ENCODE results near the gene DIPK2A.

DIPK2A gene

GRCh38 chr3:143974271-143975238, 2.9 kb downstream of the DIPK2A start:
- no peak for DNase-seq (ENCODE audit: low spot score)

- DNase-seq (ENCODE audit: low spot score), result peak; percentile 47
Observed at GRCh38 chr3:143975554-143976152, 4.0 kb downstream of the DIPK2A start.

GRCh38 chr3:143977341-143978262, 6.0 kb downstream of the DIPK2A start:
- no peak for DNase-seq (ENCODE audit: low spot score)

GRCh38 chr3:143978263-143978631, 6.6 kb downstream of the DIPK2A start:
- DNase-seq (ENCODE audit: low spot score), result no peak

- DNase-seq (ENCODE audit: low spot score), result no peak
Observed at GRCh38 chr3:143979041-143979440, 7.4 kb downstream of the DIPK2A start.

- DNase-seq (ENCODE audit: low spot score), result no peak
Observed at GRCh38 chr3:143979813-143980212, 8.2 kb downstream of the DIPK2A start.

GRCh38 chr3:143988306-143988705, 16.7 kb downstream of the DIPK2A start:
- DNase-seq (ENCODE audit: low spot score), result no peak

GRCh38 chr3:143989461-143989860, 17.8 kb downstream of the DIPK2A start:
- DNase-seq (ENCODE audit: low spot score), result no peak

- no peak for DNase-seq (ENCODE audit: low spot score)
Observed at GRCh38 chr3:143991713-143992112, 20.1 kb downstream of the DIPK2A start.

- peak; percentile 73 for DNase-seq (ENCODE audit: low spot score)
Observed at GRCh38 chr3:143998266-143998665, 26.6 kb downstream of the DIPK2A start.

- peak; percentile 51 for DNase-seq (ENCODE audit: low spot score)
Observed at GRCh38 chr3:144003051-144003450, 31.4 kb downstream of the DIPK2A start.

- DNase-seq (ENCODE audit: low spot score), result no peak
Observed at GRCh38 chr3:144010371-144010770, 38.7 kb downstream of the DIPK2A start.

GRCh38 chr3:144011251-144011799, 39.7 kb downstream of the DIPK2A start:
- no peak for DNase-seq (ENCODE audit: low spot score)

GRCh38 chr3:144015133-144015532, 43.5 kb downstream of the DIPK2A start:
- no peak for DNase-seq (ENCODE audit: low spot score)

GRCh38 chr3:144018776-144019175, 47.2 kb downstream of the DIPK2A start:
- DNase-seq (ENCODE audit: low spot score), result peak; percentile 82
